Stimulated activated CD4-positive, alpha-beta T cell treated with anti-CD3 and anti-CD28 coated beads, Interleukin-12 subunit alpha, Interleukin-12 subunit beta, amount 100 ng/mL, for 4 hours (primary cell): ENCODE results near the gene TMEM179.
"Not testable (repeated sequence)": the region's sequence is repeated elsewhere in the genome, so short reads cannot be mapped to it uniquely, and the experiment has no call there.

ENCODE experiments used
- DNase-seq: peaks from one replicate; pipeline ENCODE4 v3.0.0-alpha.2; 2020

Gene TMEM179

GRCh38 chr14:104636846-104637545 lies 32.4 kb upstream of the TMEM179 start:
- not testable (repeated sequence) for DNase-seq

- DNase-seq: no peak
These were observed 31.6 kb upstream of the TMEM179 start for GRCh38 chr14:104636131-104636530.

- DNase-seq: no peak
These were observed 31.1 kb upstream of the TMEM179 start for GRCh38 chr14:104635717-104636116.

GRCh38 chr14:104634886-104635570 lies 30.5 kb upstream of the TMEM179 start:
- no peak for DNase-seq

- no peak for DNase-seq
These were observed 29.7 kb upstream of the TMEM179 start for GRCh38 chr14:104634138-104634760.

GRCh38 chr14:104633276-104634137 lies 28.9 kb upstream of the TMEM179 start:
- DNase-seq: no peak

GRCh38 chr14:104632781-104633180 lies 28.2 kb upstream of the TMEM179 start:
- DNase-seq: no peak

GRCh38 chr14:104624939-104625338 lies 20.4 kb upstream of the TMEM179 start:
- no peak for DNase-seq

- DNase-seq: no peak
These were observed 9.7 kb upstream of the TMEM179 start for GRCh38 chr14:104614126-104614812.

- no peak for DNase-seq
These were observed 7.3 kb upstream of the TMEM179 start for GRCh38 chr14:104611881-104612280.

GRCh38 chr14:104610749-104611310 lies 6.3 kb upstream of the TMEM179 start:
- no peak for DNase-seq

- DNase-seq: no peak
These were observed 5.1 kb upstream of the TMEM179 start for GRCh38 chr14:104609666-104610065.

- no peak for DNase-seq
These were observed 716 bp downstream of the TMEM179 start for GRCh38 chr14:104603711-104604401.

GRCh38 chr14:104602933-104603325 lies 1.6 kb downstream of the TMEM179 start:
- no peak for DNase-seq

GRCh38 chr14:104602315-104602932 lies 2.1 kb downstream of the TMEM179 start:
- no peak for DNase-seq

GRCh38 chr14:104601786-104602185 lies 2.8 kb downstream of the TMEM179 start:
- DNase-seq: no peak

GRCh38 chr14:104600805-104601204 lies 3.8 kb downstream of the TMEM179 start:
- no peak for DNase-seq

- no peak for DNase-seq
These were observed 4.4 kb downstream of the TMEM179 start for GRCh38 chr14:104600141-104600643.

- DNase-seq: no peak
These were observed 5.1 kb downstream of the TMEM179 start for GRCh38 chr14:104599446-104599845.

- DNase-seq: no peak
These were observed 5.7 kb downstream of the TMEM179 start for GRCh38 chr14:104598910-104599273.
